ENCODE measurements around the gene POLG. TPM values are rescaled to one million over a fixed set of nuclear protein-coding genes. Genes with fewer than 3 reads are reported as not detected.

Gene POLG
- total RNA-seq = 56.6 TPM
- long read RNA-seq, full-length matches to known transcripts = 52 of 116 reads
- long read RNA-seq, partial matches to known transcripts = 32 of 116 reads
- long read RNA-seq, other reads (novel, unspliced or antisense) = 32 of 116 reads

GRCh38 chr15:89334510-89335297 is at the start of gene POLG:
Gene POLG, minus strand, starts transcription at chr15:89334824. Its CDS starts 1,070 bp downstream, at chr15:89333754.
- peak within 1 kb of the TSS; percentile 85 for H3K4me3 ChIP-seq
- no peaks in the 10 kb centered on the region for H3K9me3 ChIP-seq
- ATAC-seq = peak; percentile 97
- peak within 1 kb of the TSS; percentile 94 for H3K27ac ChIP-seq
- H3K4me1 ChIP-seq = peaks cover 45% of the 10 kb centered on the region
- H3K27me3 ChIP-seq = no peaks in the 10 kb centered on the region
- intact Hi-C loops (cut with DNase I) = no loop called here
- peak; percentile 99 for DNase-seq
- peaks cover 37% of the 10 kb centered on the region for H3K36me3 ChIP-seq
- no peak for TF ChIP-seq CTCF (IDR thresholded peaks at IDR 0.05)

DNA sequence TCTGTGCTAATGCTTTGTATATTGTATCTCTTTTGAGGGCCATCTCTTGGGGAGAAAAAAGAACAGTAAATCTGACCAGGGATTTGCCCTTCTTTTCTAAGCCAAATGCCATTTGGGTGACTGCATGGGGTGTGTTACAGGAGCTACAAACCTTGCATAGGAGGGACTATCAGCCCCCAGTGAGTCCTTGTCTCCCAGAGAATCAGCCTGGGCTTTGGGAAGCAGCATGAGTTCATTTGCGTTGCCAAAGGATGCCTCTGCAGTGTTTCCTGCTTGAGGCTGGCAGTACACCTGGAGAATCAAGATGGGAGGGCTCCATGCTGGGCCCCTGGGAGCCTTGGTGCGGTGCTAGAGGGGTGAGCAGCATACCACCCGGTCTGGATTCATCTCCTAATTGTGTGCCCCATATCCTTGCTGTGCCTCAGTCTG is 49.6 kb upstream of the POLG start:
- no peak overlapping the region for H3K4me3 ChIP-seq
- H3K36me3 ChIP-seq = no peaks in the 10 kb centered on the region
- no peak for ATAC-seq
- no peak for DNase-seq
- intact Hi-C loops (cut with DNase I) = no loop called here
- no peaks in the 10 kb centered on the region for H3K9me3 ChIP-seq
- H3K27ac ChIP-seq = no peak overlapping the region
- peaks cover under 1% of the 10 kb centered on the region for H3K4me1 ChIP-seq
- peaks cover 34% of the 10 kb centered on the region for H3K27me3 ChIP-seq
- no peak for TF ChIP-seq CTCF (IDR thresholded peaks at IDR 0.05)

DNA sequence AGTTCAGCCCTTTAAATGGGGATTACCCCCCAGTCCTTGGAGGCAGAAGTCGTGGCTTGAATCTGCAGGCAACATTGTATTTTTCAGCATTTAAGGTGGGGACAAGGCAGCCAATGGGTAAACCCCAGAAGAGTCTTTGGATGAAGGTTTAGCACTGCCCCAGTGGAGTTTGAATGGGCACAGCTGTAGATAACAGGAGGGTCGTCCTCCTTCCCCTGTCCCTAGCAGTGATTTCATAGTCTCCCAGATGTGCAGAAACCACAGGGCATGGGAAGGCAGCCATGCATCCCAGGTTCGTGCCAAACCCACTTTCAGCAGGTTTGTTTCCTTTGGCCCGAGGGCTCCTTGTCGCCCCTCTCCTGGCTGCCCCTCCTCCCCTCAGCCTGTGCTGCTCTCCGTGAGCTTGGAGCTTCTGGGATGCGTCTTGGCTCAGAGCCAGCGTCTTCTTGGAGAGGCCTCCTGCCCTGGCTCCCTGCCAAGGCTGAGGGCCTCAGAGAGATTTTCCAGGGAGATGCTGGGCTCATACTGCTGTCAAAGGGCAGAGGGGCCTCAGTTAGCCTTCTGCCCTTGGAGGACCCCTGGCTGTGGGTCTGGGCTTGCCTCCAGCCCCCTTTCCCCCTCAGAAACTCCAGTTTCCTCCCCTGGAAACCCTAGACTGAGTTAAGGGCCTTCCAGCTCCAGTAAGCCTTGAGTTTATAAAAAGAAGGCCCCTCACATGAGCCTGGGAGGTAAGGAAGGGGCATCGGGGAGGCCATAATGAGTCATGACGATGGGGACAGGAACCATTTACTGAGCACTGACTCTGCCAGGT is 48.9 kb upstream of the POLG start:
- ATAC-seq (no peak), DNase-seq (no peak)
- Histone ChIP-seq H3K27ac (no peak overlapping the region), H3K4me3 (no peak overlapping the region), H3K4me1 (peaks cover 7% of the 10 kb centered on the region), H3K36me3 (no peaks in the 10 kb centered on the region), H3K9me3 (no peaks in the 10 kb centered on the region), H3K27me3 (peaks cover 40% of the 10 kb centered on the region)
- no peak for TF ChIP-seq CTCF (IDR thresholded peaks at IDR 0.05)
- intact Hi-C loops (cut with DNase I) = no loop called here

GRCh38 chr15:89381888-89382686 is 47.5 kb upstream of the POLG start:
- Histone ChIP-seq H3K4me1 (peaks cover 10% of the 10 kb centered on the region), H3K36me3 (no peaks in the 10 kb centered on the region), H3K27me3 (peaks cover 55% of the 10 kb centered on the region), H3K27ac (no peak overlapping the region), H3K4me3 (no peak overlapping the region), H3K9me3 (no peaks in the 10 kb centered on the region)
- DNase-seq (no peak), ATAC-seq (no peak)
- intact Hi-C loops (cut with DNase I) = no loop called here
- no peak for TF ChIP-seq CTCF (IDR thresholded peaks at IDR 0.05)

DNA sequence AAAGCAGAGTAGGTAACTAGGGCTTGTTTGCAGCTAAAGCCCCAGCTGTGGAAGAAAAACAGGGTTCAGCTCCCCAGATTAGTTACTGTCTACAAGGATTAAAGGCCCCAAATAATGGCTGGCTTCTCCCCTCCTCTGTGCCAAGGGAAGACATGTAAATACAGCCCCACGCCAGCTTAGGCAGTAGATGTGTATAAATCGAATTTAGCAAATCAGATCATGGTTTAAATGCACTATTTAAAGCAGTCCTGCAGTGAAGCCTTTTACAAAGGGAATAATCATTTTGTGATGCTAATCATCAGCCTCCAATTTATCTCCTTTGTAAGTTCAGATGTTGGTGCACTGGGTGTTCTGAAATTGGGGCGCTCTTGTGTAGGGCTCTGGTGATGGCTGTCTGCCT is 46.7 kb upstream of the POLG start:
- Histone ChIP-seq H3K27me3 (peaks cover 62% of the 10 kb centered on the region), H3K9me3 (no peaks in the 10 kb centered on the region), H3K27ac (no peak overlapping the region), H3K4me1 (peaks cover 10% of the 10 kb centered on the region), H3K4me3 (no peak overlapping the region), H3K36me3 (no peaks in the 10 kb centered on the region)
- no peak for TF ChIP-seq CTCF (IDR thresholded peaks at IDR 0.05)
- intact Hi-C loops (cut with DNase I) = no loop called here
- ATAC-seq = no peak
- DNase-seq = no peak

Measured in upper lobe of right lung (tissue), 1 donor.